ENCODE measurements around the gene GAL. TPM values are rescaled to one million over a fixed set of nuclear protein-coding genes. Genes with fewer than 3 reads are reported as not detected.
A peak's percentile ranks its signal among the peaks of the same experiment; 100 is the strongest.

Gene GAL
- total and polyA plus RNA-seq, 2 donors from 2014 or later = 0.31 TPM; not detected in 1

DNA sequence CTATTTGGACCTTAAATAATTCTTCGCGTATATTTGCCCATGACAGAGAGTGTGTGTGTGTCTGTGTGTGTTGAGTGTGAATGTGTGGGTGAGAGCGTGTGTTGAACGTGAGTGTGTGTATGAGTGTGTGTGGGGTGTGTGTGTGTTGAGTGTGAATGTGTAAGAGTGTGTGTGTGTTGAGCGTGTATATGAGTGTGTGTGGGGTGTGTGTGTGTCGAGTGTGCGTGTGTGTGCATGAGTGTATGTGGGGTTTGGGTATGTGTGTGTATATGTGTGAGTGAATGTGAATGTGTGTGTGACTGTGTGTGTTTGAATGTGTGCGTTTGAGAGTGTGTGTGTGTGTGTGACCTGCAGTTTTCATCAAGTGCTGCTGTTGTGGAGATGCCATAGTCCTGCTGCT is 26.8 kb downstream of the GAL start:
- no peak for DNase-seq
- Histone ChIP-seq H3K4me3 (ENCODE audit: low read length in 3 of 3) (no peak overlapping the region), H3K9ac (ENCODE audit: low read length in 3 of 3) (no peak overlapping the region), H3K36me3 (ENCODE audit: control insufficient read depth in 2 of 3, insufficient read depth in 3 of 3, low read length in 3 of 3) (no peaks in the 10 kb centered on the region), H3K27ac (ENCODE audit: low read depth in 2 of 2, low read length in 2 of 2) (no peak overlapping the region), H3K27me3 (ENCODE audit: control insufficient read depth, insufficient read depth, low read length) (no peaks in the 10 kb centered on the region), H3K9me3 (ENCODE audit: control insufficient read depth in 2 of 3, insufficient read depth in 1 of 3, low read length in 3 of 3) (no peaks in the 10 kb centered on the region), H3K4me1 (ENCODE audit: control insufficient read depth in 2 of 3, insufficient read depth in 2 of 3, low read depth in 1 of 3, low read length in 3 of 3) (peaks cover 0 to 5% (median 0%) of the 10 kb centered on the region in 3 donors)
- no peak for FAIRE-seq
- TF ChIP-seq, protein P1, sequence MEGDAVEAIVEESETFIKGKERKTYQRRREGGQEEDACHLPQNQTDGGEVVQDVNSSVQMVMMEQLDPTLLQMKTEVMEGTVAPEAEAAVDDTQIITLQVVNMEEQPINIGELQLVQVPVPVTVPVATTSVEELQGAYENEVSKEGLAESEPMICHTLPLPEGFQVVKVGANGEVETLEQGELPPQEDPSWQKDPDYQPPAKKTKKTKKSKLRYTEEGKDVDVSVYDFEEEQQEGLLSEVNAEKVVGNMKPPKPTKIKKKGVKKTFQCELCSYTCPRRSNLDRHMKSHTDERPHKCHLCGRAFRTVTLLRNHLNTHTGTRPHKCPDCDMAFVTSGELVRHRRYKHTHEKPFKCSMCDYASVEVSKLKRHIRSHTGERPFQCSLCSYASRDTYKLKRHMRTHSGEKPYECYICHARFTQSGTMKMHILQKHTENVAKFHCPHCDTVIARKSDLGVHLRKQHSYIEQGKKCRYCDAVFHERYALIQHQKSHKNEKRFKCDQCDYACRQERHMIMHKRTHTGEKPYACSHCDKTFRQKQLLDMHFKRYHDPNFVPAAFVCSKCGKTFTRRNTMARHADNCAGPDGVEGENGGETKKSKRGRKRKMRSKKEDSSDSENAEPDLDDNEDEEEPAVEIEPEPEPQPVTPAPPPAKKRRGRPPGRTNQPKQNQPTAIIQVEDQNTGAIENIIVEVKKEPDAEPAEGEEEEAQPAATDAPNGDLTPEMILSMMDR (IDR thresholded peaks at IDR 0.05; ENCODE audit: borderline replicate concordance, extremely low read depth, insufficient read depth) = no peak
- intact Hi-C loops (cut with DNase I) = no loop called here

DNA sequence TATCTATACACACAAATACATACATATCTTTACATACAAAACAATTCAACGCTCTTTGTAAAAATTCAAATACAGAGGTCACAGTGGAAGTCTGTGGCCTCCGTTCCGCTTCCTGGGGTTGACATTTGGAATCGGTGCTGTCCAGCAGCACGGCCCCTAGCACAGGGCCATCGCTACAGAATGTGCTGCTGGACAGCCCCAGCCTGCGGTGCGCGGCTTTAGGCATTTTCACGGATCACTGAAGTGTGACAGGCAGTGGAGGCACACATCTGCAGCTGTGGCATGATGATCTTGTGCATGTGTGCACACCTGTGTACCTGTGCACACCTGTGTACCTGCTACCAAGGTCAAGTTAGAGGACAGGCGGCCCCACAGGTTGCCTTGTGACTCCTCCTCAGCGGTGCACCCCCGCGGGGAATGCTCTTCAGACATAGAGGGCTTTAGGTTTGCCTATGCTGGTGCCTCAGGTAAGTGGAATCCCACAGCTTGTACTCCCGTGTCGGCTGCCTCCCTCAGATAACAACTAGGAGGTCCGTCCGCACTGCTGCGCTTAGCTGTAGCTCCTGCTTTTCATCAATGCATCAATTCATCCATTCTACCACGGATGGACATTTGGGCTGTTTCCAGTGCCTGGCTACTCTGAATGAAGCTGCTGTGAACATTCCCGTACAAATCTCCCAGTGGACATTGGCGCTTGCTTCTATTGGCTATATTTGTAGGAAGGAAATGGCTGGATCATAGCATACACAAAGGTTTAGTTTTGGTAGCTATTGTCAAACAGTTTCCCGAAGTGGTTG is 29.9 kb downstream of the GAL start:
- H3K4me3 ChIP-seq (ENCODE audit: low read length in 3 of 3) = no peak overlapping the region
- H3K36me3 ChIP-seq (ENCODE audit: control insufficient read depth in 2 of 3, insufficient read depth in 3 of 3, low read length in 3 of 3) = no peaks in the 10 kb centered on the region
- no peaks in the 10 kb centered on the region for H3K9me3 ChIP-seq (ENCODE audit: control insufficient read depth in 2 of 3, insufficient read depth in 1 of 3, low read length in 3 of 3)
- TF ChIP-seq, protein P1 (IDR thresholded peaks at IDR 0.05; ENCODE audit: borderline replicate concordance, extremely low read depth, insufficient read depth) = no peak
- H3K9ac ChIP-seq (ENCODE audit: low read length in 3 of 3) = no peak overlapping the region
- no peaks in the 10 kb centered on the region for H3K27me3 ChIP-seq (ENCODE audit: control insufficient read depth, insufficient read depth, low read length)
- intact Hi-C loops (cut with DNase I) = no loop called here
- no peak overlapping the region for H3K27ac ChIP-seq (ENCODE audit: low read depth in 2 of 2, low read length in 2 of 2)
- no peak for FAIRE-seq
- peak; percentile 62 to 81 (median 76) for DNase-seq
- H3K4me1 ChIP-seq (ENCODE audit: control insufficient read depth in 2 of 3, insufficient read depth in 2 of 3, low read depth in 1 of 3, low read length in 3 of 3) = peaks cover 0 to 5% (median 0%) of the 10 kb centered on the region in 3 donors

DNA sequence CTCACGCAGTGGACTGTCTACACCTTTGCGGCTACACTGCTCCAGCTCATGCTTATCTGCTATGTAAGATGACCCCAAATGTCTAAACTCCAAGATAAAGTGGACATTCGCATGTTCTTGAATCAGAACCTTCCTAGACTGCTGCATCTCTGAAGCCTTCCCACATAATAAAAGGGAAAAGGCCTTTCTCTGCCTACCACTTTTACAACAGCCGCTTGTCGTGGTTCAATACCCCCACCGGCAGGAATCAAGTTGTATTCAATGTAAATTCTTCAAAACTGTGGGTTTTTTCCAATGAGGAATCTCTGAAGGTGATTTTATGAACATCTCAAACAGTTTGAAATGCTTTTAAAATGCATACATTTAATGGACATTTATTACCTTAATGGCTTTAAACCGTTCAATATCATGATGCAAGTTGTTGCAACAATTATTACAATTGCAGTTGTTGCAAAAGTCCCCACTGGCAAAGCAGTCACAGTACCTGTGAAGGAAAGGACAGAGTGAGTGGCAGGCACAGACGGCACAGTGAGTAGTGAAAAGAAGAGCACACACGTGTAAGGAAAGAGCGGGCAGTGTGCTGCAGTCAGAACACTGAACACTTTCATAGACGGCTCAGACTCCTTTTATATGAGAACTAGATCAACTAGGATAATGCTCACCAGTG is 31.2 kb downstream of the GAL start:
- FAIRE-seq = no peak

More for the DNA sequence above, 31.2 kb downstream of the GAL start:
- no peak overlapping the region for H3K27ac ChIP-seq (ENCODE audit: low read depth in 2 of 2, low read length in 2 of 2)
- H3K9me3 ChIP-seq (ENCODE audit: control insufficient read depth in 2 of 3, insufficient read depth in 1 of 3, low read length in 3 of 3) = peaks cover 0 to 3% (median 0%) of the 10 kb centered on the region in 3 donors
- no peak overlapping the region for H3K9ac ChIP-seq (ENCODE audit: low read length in 3 of 3)
- no peak overlapping the region for H3K4me3 ChIP-seq (ENCODE audit: low read length in 3 of 3)
- peaks cover 0 to 5% (median 0%) of the 10 kb centered on the region in 3 donors for H3K4me1 ChIP-seq (ENCODE audit: control insufficient read depth in 2 of 3, insufficient read depth in 2 of 3, low read depth in 1 of 3, low read length in 3 of 3)
- intact Hi-C loops (cut with DNase I) = no loop called here
- H3K36me3 ChIP-seq (ENCODE audit: control insufficient read depth in 2 of 3, insufficient read depth in 3 of 3, low read length in 3 of 3) = no peaks in the 10 kb centered on the region
- no peaks in the 10 kb centered on the region for H3K27me3 ChIP-seq (ENCODE audit: control insufficient read depth, insufficient read depth, low read length)
- TF ChIP-seq, protein P1 (IDR thresholded peaks at IDR 0.05; ENCODE audit: borderline replicate concordance, extremely low read depth, insufficient read depth) = no peak
- no peak for DNase-seq

Measured in kidney (tissue), 14 donors.